Natural killer cell (primary cell): ENCODE results near the gene CDH16. TPM values are rescaled to one million over a fixed set of nuclear protein-coding genes. Genes with fewer than 3 reads are reported as not detected.

Experiments used
- ATAC-seq, 3 donors: fragments of 150-1000 bp in 2 of 3; fragments of 200-7000 bp in 1 of 3; cut with Tn5 transposase; 1 replicate in 1 of 3; 2 replicates in 2 of 3; pipeline ENCODE4 v1.10.0; 2021; ENCODE audit warnings: mild to moderate bottlenecking in 2 of 3, moderate library complexity in 2 of 3
- DNase-seq, 2 donors: peaks; one replicate each; pipeline versions ENCODE4 v3.0.0 to v3.0.0-alpha.2; 2013 to 2021; ENCODE audit warnings: mixed read lengths in 1 of 2
- H3K27ac ChIP-seq: one replicate; pipeline ENCODE4 v1.5.1; 2013; ENCODE audit warnings: mild to moderate bottlenecking, low read length
- H3K27me3 ChIP-seq: one replicate; pipeline ENCODE4 v1.6.1; 2013; ENCODE audit warnings: low read length; ENCODE audit not compliant: control insufficient read depth, insufficient read depth
- H3K36me3 ChIP-seq: one replicate; pipeline ENCODE4 v1.6.1; 2013; ENCODE audit warnings: low read length; ENCODE audit not compliant: control insufficient read depth, insufficient read depth
- H3K4me1 ChIP-seq: one replicate; pipeline ENCODE4 v1.6.1; 2013; ENCODE audit warnings: low read length; ENCODE audit not compliant: control insufficient read depth, insufficient read depth
- H3K4me3 ChIP-seq: one replicate; pipeline ENCODE4 v1.5.1; 2013; ENCODE audit warnings: low read length
- H3K9me3 ChIP-seq: one replicate; pipeline ENCODE4 v1.6.1; 2013; ENCODE audit warnings: low read length; ENCODE audit not compliant: control insufficient read depth, insufficient read depth
- H3K27ac Mint-ChIP-seq, 2 donors: one replicate each; pipeline ENCODE4 v1.8.0; 2022; ENCODE audit warnings: mild to moderate bottlenecking in 2 of 2, mixed read lengths in 2 of 2, moderate library complexity in 1 of 2
- H3K27me3 Mint-ChIP-seq, 2 donors: one replicate each; pipeline ENCODE4 v1.8.0; 2022; ENCODE audit warnings: low read depth in 2 of 2, mixed read lengths in 2 of 2
- H3K36me3 Mint-ChIP-seq: one replicate; pipeline ENCODE4 v1.8.0; 2022; ENCODE audit warnings: mixed read lengths
- H3K4me1 Mint-ChIP-seq, 2 donors: one replicate each; pipeline ENCODE4 v1.8.0; 2022; ENCODE audit warnings: mixed read lengths in 2 of 2
- H3K4me3 Mint-ChIP-seq: one replicate; pipeline ENCODE4 v1.8.0; 2022; ENCODE audit warnings: mild to moderate bottlenecking, moderate library complexity, mixed read lengths
- H3K9me3 Mint-ChIP-seq, 2 donors: one replicate each; pipeline ENCODE4 v1.8.0; 2022; ENCODE audit warnings: mixed read lengths in 2 of 2
- CTCF ChIP-seq: fragments of 200-600 bp; IDR thresholded peaks from one replicate; pipeline ENCODE4 v1.8.0; 2022; ENCODE audit warnings: antibody characterized with exemption
- WGBS: methylation state at CpG from one replicate; pipeline ENCODE4 v1.1.7; 2013; ENCODE audit warnings: missing lambda C conversion rate; ENCODE audit not compliant: insufficient coverage; 5-methylcytosine and 5-hydroxymethylcytosine counted together
- intact Hi-C: fragments of 100-400 bp; cut with micrococcal nuclease; formaldehyde crosslinking; loops from one replicate; pipeline ENCODE4 v1.14.2; 2022
- total RNA-seq, 4 donors: library from RNA; stranded (reverse); fragments of 120-200 nt in 1 of 4; gene quantifications; one replicate each; pipeline versions ENCODE4 v1.2.3 to v1.2.4, GENCODE V29; 2013 to 2022

Gene CDH16
- total RNA-seq, 3 donors from 2014 or later (not counting 1 experiment from before 2014, with no cell fraction given): not detected

GRCh38 chr16:66874079-66874775 is 44.5 kb downstream of the CDH16 start:
- intact Hi-C loops: loop anchor here (5.0 to 10.0 kb wide), 2 partner anchors 147 to 269 kb away; partner anchors contain the start of gene CMTM3
- Mint-ChIP-seq H3K27me3 (no peaks in the 10 kb centered on the region), H3K4me3 (peak overlapping the region; percentile 66), H3K27ac (peak overlapping the region; percentile 88 to 94), H3K9me3 (no peaks in the 10 kb centered on the region), H3K36me3 (no peaks in the 10 kb centered on the region), H3K4me1 (peaks cover 29 to 40% of the 10 kb centered on the region in 2 donors)
- peaks cover 41% of the 10 kb centered on the region for H3K4me1 ChIP-seq
- H3K4me3 ChIP-seq: no peak overlapping the region
- peak overlapping the region; percentile 56 for H3K27ac ChIP-seq
- H3K9me3 ChIP-seq: no peaks in the 10 kb centered on the region
- no peaks in the 10 kb centered on the region for H3K36me3 ChIP-seq
- no peak for ATAC-seq
- no CpG with 5 or more reads among the region's 1 CpG for WGBS
- H3K27me3 ChIP-seq: no peaks in the 10 kb centered on the region
- no peak for TF ChIP-seq CTCF
- peak in 1 of 2 donors; percentile 30 for DNase-seq

- ATAC-seq (no peak), DNase-seq (no peak)
- Mint-ChIP-seq H3K27ac (peak overlapping the region; percentile 88 to 94), H3K9me3 (no peaks in the 10 kb centered on the region), H3K36me3 (no peaks in the 10 kb centered on the region), H3K27me3 (no peaks in the 10 kb centered on the region), H3K4me1 (peaks cover 29 to 40% of the 10 kb centered on the region in 2 donors), H3K4me3 (peak overlapping the region; percentile 96)
- intact Hi-C loops: loop anchor here (5.0 to 10.0 kb wide), 2 partner anchors 146 to 269 kb away; partner anchors contain the start of gene CMTM3
- Histone ChIP-seq H3K27me3 (no peaks in the 10 kb centered on the region), H3K9me3 (no peaks in the 10 kb centered on the region), H3K4me3 (no peak overlapping the region), H3K27ac (peak overlapping the region; percentile 54), H3K4me1 (peaks cover 40% of the 10 kb centered on the region), H3K36me3 (no peaks in the 10 kb centered on the region)
- no peak for TF ChIP-seq CTCF
Observed at GRCh38 chr16:66873685-66874055, 45.0 kb downstream of the CDH16 start.

- Mint-ChIP-seq H3K9me3 (no peaks in the 10 kb centered on the region), H3K36me3 (no peaks in the 10 kb centered on the region), H3K4me3 (peak overlapping the region; percentile 96), H3K4me1 (peaks cover 24 to 40% of the 10 kb centered on the region in 2 donors), H3K27ac (peak overlapping the region; percentile 88 to 94), H3K27me3 (no peaks in the 10 kb centered on the region)
- Histone ChIP-seq H3K36me3 (no peaks in the 10 kb centered on the region), H3K4me3 (peak overlapping the region; percentile 39), H3K9me3 (no peaks in the 10 kb centered on the region), H3K4me1 (peaks cover 36% of the 10 kb centered on the region), H3K27me3 (no peaks in the 10 kb centered on the region), H3K27ac (peak overlapping the region; percentile 54)
- ATAC-seq: peak; percentile 81 to 94 (median 87)
- 2% methylated on average over 39 of the region's 39 CpGs for WGBS
- intact Hi-C loops: loop anchor here (5.0 to 10.0 kb wide), 2 partner anchors 146 to 268 kb away; partner anchors contain the start of gene CMTM3
- DNase-seq: peak; percentile 85 to 94
- TF ChIP-seq CTCF: peak; percentile 75
Observed at GRCh38 chr16:66872943-66873684, 45.6 kb downstream of the CDH16 start.
